Measurements from ENCODE around the gene XYLT1.
"Not testable (repeated sequence)": the region's sequence is repeated elsewhere in the genome, so short reads cannot be mapped to it uniquely, and the experiment has no call there.

XYLT1 gene

DNA sequence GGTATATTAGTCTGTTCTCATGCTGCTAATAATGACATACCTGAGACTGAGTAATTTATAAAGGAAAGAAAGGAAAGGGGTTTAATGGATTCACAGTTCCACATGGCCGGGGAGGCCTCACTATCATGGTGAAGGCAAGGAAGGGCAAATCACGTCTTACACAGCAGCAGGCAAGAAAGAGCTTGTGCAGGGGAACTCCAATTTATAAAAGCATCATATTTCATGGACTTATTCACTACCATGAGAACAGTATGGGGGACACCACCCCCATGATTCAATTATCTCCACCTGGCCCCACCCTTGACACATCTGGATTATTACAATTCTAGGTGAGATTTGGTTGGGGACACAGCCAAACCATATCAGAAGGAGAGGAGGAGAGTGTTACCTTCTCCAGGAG, 17.7 kb upstream of the XYLT1 start:
- no peak for DNase-seq

DNA sequence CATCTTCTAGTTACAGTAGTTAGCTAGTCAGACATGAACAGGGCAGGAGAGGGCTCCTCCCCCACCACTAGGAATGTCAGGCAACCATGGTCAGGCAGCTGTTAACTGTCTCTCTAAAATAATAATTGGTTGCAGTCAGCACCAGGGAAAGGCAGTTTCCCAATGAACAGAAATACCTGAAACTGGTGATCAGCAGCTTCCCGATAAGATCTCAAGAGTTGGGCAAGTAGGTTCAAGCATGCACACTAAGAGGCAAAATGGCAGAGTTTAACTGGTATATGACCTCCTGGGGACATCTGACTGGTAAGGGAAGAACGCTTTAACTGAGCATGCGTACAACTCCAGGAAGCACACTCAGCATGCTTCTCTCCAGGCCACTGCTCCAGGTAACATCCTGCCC, 12.6 kb upstream of the XYLT1 start:
- DNase-seq = no peak

DNA sequence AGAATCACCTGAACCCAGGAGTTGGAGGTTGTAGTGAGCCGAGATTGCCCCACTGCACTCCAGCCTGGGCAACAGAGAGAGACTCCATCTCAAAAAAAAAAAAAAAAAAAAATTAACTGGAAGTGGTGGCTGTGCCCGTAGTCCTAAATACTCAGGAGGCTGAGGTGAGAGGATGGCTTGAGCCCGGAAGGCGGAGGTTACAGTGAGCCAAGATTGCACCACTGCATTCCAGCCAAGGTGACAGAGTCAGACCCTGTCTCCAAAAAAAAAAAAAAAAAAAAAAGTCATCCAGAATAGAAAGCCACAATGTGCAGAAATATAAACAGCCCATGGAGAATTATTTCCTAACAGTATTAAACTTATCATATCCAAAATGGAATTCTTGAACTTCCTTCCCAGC, 11.6 kb upstream of the XYLT1 start:
- DNase-seq = not testable (repeated sequence)

DNA sequence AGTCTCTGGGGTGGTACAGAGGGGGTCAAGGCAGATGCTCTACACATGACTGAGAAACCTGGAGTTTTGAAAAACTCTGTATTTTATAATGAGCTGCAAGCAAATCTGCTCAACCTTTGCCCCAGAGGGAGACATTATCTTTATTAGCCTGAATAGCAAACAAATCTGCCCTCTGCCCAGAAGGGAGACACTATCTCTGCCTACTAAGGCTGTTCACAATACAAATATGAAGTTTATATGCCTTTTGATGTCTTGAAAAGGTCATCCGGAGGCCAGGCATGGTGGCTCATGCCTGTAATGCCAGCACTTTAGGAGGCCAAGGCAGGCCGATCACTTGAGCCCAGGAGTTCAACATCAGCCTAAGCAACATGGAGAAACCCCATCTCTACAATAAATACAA, 11.0 kb upstream of the XYLT1 start:
- no peak for DNase-seq

DNA sequence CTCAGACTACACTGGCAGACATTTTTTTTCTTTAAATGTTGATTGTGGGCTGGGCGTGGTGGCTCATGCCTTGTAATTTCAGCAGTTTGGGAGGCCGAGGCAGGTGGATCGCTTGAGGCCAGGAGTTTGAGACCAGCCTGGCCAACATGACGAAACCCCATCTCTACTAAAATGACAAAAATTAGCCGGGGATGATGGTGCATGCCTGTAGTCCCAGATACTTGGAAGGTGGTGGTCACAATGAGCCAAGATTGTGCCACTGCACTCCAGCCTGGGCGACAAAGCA, 6.4 kb upstream of the XYLT1 start:
- not testable (repeated sequence) for DNase-seq

DNA sequence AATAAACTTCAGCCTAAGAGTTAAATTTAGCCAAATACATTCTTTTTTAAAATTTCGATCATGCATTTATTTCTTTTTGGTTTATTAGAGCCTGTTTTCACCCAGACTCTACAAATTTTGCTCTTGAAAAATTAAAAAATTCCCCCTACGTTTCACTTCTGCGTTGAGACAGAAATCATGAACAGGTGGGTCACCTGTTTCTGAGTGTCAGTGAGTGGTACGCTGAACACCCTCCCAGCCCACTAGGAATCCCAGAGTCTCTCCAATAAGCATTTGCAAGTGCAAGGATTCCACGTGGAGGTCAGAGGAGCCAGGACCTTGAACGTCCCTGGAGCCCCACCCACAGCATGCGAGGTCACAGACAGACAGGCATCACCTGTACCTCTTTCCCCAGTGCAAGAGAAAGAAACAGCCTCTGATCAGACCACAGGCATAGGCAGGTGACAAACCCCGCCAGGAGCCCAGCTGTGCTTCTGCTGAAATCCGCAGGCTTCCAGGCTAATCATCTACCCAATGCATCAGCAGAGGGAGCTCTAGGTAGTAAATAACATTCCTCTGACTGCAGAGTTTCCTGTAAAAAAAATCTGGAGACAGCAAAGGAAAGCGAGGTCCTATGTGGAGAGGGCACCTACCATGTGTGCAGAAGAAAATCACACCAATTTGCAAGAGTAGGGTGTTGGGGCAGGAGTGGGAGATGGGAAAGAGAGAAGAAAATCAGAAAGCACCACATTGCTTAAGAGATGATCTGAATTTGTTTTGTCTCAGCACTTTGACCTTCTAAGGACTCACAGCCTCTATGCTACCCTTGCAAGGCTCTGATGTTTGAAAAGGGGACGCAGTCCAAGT, 5.9 kb upstream of the XYLT1 start:
- peak; percentile 11 for DNase-seq

DNA sequence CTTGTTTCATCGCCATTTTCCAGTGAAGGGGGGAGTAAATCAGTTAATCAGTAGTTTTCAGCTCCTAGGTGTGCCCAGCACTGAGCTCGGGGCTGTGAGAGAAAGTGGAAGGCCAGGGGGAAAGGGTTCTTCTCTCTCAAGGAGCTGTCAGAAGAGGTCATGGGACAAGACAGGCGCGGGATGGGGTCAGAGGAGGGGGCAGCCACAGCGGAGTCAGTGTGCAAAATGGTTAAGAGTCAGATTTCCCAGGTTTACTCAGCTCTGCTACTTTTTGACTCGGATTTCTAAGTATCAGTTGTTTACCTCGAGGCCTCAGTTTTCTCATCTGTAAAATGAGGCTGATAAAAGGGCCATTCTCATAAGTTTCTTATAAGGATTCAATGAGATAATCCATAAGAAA, 4.3 kb upstream of the XYLT1 start:
- no peak for DNase-seq

DNA sequence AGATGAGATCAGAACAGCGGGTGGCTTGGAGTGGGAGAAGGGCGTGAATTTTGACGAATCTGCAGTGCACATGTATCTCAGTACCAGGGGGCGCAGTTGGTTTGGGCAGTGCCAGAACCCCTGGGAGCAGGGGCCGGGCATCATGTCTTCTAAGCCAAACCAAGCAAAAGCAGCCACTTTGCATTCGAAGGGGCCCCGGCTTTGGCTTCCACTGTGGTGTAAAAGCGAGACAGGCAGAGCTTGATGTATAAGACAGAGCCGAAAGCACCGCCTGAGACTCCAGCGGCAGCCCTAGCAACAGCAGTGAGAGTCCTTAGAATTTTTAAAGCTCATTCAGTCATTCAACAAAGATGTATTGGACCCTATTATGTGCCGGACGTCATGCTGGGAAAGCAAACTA, 3.8 kb upstream of the XYLT1 start:
- DNase-seq = no peak

DNA sequence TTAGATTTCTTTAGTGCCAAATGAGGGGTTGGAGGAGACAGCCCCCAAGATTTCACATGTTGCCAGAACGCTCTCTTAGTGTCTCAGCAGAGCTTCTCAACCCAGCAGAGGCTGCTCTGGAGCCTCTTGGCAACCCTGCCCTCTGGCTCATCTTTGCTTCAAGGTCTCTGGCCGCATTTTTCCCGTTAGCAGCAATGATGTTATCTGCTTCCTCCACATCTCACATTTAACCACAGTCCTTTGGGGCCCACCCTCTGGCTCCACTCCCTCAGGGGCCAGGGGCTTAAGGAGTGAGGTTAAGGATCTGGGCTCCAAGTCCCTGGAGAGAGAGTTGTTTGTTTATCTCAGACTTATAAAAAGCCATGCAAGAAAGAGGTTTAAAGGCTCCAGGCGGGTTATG, 3.3 kb upstream of the XYLT1 start:
- DNase-seq = no peak

DNA sequence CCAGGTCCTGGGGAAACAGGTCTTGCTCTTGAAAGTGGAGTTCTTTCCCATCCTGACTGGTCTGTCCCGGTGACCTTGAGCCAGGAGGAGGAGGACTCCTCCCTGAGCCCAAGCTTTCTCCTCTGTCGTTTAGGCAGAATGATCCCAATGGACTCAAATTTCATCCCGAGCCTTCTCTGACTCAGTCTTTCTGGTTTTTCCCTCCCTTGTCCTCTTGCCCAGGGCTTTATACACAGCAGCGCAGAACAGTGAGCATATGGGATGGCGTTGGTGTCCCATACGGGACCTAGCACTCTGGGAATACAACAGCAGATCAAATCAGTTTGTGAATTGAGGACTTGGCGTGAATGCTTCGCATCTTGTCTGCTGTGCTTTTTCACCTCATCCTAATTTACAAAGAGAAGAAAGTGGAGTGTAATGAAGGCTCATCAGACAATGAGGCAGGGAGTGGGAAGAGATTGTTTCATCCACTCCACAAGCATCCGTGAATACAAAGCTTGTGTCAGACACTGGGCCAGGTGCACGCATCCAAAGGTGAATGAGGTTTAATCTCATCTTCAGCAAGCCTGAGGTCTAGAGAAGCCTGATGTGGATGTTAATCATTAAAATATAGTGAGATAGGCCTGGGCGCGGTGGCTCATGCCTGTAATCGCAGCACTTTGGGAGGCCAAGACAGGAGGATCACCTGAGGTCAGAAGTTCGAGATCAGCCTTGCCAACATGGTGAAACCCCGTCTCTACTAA, 1.1 kb upstream of the XYLT1 start:
- DNase-seq = no peak

DNA sequence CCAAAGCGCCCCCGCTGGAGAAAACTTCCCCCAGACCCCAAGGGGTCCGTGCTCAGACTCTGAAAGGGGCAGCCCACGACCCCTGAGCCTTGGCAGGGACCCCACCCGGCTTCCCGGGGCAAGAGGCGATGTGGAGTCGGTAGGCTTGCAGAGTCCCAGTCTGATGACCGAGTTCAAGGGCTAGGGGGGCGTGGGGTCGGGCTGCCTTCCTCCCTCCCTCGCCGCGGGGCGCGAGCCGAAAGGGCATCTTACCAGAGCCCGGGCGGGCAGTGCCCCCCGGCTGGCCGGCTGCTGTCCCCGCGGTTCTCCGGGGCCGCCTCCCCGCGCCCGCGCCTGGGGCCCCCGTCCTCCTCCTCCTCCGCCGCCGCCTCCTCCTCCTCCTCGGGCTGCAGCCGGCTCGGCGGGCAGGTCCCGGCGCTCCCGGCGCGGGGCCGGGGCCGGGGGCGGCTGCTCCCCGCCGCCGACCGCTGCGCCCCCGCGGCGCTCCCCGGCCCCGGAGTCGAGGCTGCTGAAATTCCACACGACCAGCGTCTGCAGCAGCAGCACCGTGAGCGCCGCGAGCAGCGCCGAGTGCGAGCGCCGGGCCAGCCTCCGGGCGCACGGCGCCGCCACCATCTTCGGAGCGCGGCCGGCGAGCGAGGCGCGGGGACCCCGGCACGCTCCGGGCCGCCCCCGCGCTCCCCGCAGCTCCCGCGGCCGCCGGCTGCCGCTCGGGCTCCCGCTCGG, 415 bp downstream of the XYLT1 start:
- peak; percentile 51 for DNase-seq

DNA sequence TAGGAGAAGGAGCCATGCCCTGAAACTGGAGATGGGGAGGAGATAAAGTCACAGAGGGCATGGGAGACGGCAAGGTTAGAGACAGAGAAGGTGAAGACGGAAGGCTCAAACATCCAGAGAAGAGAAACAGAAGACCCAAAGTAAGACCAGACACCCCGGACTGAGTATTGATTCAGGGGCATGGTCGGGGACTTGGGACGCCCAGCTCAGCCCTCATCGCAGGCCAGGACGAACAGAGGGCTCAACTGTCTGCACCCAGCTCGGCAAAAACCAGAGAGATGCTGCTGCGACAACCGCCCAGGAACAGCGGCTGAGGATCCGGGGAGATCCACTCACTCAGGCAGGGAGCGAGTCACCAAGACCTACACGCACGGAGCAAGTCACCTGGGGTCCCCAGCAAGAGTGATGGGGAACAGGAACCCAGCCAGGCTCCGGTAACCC, 999 bp downstream of the XYLT1 start:
- no peak for DNase-seq

DNA sequence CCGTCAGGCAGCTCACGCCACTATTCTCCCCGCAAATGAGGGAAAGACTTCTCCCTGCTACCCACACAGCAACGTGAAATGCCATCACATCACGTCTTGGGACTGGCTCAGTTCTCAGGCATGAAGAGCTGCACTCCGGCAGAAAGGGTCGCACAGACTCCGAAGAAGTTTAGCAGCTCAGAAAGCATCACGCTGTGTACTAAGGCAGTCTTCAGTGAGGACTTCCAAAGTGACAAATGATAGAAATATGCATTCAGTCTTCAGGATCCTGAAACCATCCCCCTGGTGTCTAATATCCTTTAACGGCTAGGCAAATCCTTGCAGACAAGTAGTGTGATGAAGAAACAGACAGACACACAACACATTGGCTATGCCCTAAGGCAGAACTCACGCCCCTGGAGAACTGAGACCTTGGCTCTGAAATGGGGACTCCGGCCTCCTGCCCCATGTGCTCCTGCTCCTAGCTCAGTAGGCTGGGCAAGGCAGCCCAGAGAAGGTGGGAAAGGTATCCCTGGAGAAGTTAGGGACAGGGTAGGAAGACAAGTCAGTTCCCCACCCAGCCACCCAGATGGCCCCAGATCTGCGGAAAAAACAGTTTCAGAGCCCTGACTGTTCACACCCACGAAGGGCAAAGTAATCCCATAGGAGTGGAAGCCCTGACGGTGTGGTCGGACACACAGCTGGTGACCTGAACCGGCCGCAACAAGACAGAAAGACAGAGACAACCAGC, 1.6 kb downstream of the XYLT1 start:
- DNase-seq = no peak

DNA sequence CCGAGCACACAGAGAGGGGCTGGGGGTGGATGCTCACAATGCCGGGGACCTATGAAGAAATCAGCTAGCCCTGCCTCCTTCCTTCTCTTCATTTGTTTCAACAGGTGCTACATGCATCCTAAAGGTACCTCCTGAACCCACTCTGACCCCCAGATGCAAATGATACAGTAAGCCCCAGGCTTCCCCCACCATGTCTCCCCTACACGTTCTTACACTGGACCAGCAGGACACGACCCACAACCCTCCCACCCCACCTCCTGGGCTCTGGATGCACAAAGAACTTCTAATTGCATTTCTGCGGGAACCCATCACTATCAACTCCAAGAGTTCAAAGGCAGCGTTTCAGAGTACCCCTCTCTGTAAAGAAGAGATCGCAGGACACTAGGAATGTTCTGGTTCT, 2.1 kb downstream of the XYLT1 start:
- DNase-seq = no peak

DNA sequence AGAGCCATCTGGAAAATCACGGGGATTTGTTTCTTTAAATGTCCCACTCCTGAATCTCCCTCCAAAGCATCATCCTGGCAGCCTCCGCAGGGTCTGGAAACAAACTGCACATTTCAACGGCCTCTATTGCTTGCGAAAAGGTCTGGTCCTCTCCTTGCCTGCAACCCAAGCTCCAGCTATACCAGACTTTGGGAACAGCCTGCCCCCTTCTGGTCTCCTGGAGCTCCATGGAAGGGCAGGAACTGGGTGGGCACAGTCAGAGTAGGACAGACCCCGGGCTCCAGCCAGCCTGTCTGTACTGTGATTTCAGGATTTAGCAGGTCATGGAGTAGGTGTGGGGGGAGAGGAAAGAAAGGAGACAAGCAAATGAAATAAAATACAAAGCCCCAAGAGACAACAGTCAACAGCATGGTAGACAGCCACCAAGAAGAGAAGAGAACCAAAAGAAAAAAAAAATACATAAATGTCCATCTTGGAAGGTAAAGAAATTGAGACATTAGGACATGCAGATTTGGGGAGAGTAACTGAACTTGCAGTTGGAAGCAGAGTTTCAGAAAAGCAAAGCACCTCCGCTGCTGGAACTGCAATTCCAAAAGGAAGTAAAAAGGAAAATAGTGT, 2.7 kb downstream of the XYLT1 start:
- no peak for DNase-seq

DNA sequence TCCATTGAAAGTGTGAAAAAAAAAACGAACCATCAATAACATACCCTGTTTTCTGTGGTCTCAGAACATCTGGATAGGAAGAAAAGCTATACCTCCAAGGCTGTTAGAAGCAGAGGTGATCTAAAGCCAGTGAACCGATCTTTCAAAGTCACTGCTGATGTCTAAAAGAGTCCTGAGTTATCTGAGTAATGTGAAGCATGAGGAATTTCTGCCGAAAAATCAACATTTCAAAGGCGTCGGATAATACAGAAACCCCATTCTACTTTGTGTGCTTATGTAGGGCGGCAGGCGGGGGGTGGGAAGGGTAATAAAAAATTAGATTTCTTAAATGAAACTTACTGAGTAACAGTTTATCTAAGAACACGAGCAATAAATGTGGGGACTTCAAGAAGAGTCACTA, 3.9 kb downstream of the XYLT1 start:
- no peak for DNase-seq

DNA sequence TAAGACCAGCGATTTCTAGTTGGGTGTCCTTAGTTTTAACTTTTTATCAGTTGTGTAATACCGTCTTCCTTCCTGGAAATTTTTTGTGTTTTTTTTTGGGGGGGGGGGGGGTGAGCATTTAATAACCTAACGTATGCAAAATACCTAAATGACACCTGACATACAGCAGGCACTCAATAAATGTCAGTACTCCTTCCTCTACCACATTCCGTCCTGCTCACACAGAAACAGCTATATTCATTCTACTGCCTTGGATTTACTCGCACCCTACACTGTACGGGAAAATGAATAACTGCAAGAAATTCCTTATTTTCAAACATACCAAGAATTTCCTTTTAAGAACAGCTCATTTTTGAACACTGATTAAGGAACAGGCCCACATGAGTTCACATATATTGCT, 5.3 kb downstream of the XYLT1 start:
- DNase-seq = no peak

DNA sequence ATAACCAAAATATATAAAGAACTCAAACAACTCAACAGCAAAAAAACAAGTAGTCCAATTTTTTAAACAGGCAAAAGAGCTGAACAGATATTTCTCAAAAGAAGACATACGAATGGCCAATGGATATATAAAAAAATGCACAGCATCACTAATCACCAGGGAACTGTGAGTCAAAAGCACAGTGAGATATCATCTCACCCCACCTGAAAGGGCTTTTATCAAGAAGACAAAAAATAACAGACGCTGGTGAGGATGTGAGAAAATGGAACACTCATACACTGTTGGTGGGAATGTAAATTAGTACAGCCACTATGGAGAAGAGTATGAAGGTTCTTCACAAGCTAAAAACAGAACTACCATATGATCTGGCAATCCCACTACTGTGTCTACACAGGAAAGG, 7.4 kb downstream of the XYLT1 start:
- no peak for DNase-seq

DNA sequence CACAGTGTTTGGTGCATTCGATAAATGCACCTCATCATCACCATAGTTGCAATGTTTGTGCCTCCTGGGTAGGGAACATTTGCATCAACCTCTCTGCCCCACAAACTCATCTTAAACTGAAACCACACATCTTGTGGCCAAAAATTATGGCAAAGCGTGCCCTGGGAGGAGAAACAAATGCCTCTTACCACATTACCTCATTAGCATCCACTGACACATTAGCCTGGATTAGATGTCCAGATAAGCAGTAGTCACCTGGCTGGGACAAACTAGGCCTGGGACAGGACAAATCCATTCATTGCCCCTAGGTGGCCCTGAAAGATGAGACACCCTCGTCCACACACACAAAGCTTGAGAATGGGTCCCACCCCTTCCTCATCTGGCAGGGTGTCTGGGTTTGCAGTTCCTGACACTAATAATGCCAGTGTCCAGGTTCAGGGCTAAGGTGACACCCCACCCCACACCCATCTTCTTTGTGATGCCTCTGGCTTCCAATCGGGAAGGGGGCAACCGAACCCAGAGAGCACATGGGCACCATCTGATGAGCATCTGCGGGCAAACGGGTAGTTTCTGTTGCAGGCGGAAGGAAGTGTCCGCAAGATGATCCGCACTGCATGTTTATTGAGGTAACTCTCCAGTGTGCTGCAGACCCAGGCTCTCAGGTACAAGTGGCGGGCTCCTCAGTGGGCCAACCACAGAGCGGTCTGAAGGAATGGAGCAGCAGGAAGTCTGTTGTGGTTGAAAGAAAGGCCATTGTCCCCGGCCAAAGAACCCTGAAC, 8.6 kb downstream of the XYLT1 start:
- no peak for DNase-seq

DNA sequence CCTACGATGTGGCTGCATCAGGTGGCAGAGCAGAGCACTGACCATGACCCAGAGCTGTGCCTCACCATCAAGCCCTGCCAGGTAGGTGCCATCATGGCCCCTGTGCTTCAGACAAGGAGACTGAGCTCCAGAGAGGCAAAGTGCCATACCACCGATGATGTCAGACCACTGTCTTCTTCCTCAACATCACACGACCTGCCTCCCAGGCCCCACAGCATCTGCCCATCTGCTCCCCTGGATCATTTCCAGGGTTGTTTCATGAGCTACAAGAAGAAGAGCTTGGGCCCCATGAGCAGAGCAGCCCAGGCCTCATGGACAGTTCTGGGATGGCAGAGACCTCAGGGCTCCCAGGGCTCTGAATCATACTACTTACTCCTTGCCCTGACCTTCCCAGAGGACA, 9.9 kb downstream of the XYLT1 start:
- no peak for DNase-seq

DNA sequence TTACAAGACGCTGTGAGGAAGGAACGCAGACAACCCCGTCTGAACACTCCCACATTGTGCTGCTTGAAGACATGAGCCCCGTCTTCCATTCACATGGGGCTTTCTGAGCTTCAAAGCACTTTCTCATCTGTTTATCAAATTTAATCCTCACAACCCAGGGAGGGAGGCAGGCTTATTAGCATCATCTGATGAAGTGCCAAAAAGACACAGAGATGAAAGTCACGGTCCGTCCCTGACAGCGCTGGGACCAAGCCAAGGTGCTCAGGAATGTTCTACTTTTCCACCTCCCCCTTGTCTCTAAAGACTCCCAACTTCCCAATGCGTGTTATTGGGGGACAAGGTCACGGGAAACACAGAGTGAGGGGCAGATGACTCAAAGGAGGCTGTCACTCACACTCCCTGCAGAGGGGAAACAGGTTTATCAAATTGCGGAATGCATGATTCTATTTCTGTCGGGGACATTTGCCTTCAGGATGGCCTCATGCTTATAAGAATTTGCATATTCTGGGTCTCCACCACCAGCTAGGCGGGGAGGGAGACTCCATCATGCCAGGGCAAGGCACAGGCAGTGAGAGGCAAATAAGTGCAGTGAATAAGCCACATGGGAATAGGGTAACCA, 10.7 kb downstream of the XYLT1 start:
- no peak for DNase-seq

DNA sequence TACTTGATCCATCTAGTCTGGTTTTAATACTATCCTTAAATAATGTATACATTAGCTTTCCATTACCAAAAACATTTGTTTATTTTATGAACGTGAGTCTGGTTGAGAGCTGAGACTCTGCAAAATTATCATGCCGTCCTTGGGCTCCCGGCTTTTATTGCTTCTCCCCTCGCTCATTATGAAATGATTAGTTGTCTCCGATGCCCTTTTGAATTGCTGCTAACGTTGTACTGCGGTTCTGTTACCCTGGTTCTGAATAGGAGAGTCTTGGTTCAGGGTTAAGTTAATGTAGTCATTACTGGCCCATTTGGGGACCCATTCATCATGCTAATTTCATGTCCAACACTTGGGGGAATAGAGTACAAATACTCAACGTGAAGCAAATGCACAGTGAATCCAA, 12.8 kb downstream of the XYLT1 start:
- DNase-seq = no peak
